ENCODE results near the gene AAR2.

Gene AAR2

GRCh38 chr20:36273414-36274180 is 37.3 kb downstream of the AAR2 start:
- no peak overlapping the region for H3K4me3 ChIP-seq (ENCODE audit: low read depth, low read length)
- TF ChIP-seq CTCF (IDR thresholded peaks at IDR 0.05; ENCODE audit: low read depth, low read length) = peak; percentile 33
- no peak for DNase-seq (ENCODE audit: low read depth, low spot score)
- in situ Hi-C loops (cut with HindIII; ENCODE audit: low sequenced_read_pairs) = no loop called here

- TF ChIP-seq CTCF (IDR thresholded peaks at IDR 0.05; ENCODE audit: low read depth, low read length) = no peak
- in situ Hi-C loops (cut with HindIII; ENCODE audit: low sequenced_read_pairs) = no loop called here
- DNase-seq (ENCODE audit: low read depth, low spot score) = no peak
- H3K4me3 ChIP-seq (ENCODE audit: low read depth, low read length) = no peak overlapping the region
These were observed 38.0 kb downstream of the AAR2 start for GRCh38 chr20:36274181-36274841.

- no peak overlapping the region for H3K4me3 ChIP-seq (ENCODE audit: low read depth, low read length)
- in situ Hi-C loops (cut with HindIII; ENCODE audit: low sequenced_read_pairs) = no loop called here
- no peak for DNase-seq (ENCODE audit: low read depth, low spot score)
- no peak for TF ChIP-seq CTCF (IDR thresholded peaks at IDR 0.05; ENCODE audit: low read depth, low read length)
These were observed 38.7 kb downstream of the AAR2 start for GRCh38 chr20:36275011-36275410.

- H3K4me3 ChIP-seq (ENCODE audit: low read depth, low read length) = no peak overlapping the region
- no peak for TF ChIP-seq CTCF (IDR thresholded peaks at IDR 0.05; ENCODE audit: low read depth, low read length)
- DNase-seq (ENCODE audit: low read depth, low spot score) = no peak
- in situ Hi-C loops (cut with HindIII; ENCODE audit: low sequenced_read_pairs) = no loop called here
These were observed 39.3 kb downstream of the AAR2 start for GRCh38 chr20:36275441-36276189.

- in situ Hi-C loops (cut with HindIII; ENCODE audit: low sequenced_read_pairs) = no loop called here
- H3K4me3 ChIP-seq (ENCODE audit: low read depth, low read length) = no peak overlapping the region
- no peak for TF ChIP-seq CTCF (IDR thresholded peaks at IDR 0.05; ENCODE audit: low read depth, low read length)
- no peak for DNase-seq (ENCODE audit: low read depth, low spot score)
These were observed 41.3 kb downstream of the AAR2 start for GRCh38 chr20:36277546-36277945.

- in situ Hi-C loops (cut with HindIII; ENCODE audit: low sequenced_read_pairs) = no loop called here
- DNase-seq (ENCODE audit: low read depth, low spot score) = no peak
- no peak for TF ChIP-seq CTCF (IDR thresholded peaks at IDR 0.05; ENCODE audit: low read depth, low read length)
- H3K4me3 ChIP-seq (ENCODE audit: low read depth, low read length) = no peak overlapping the region
These were observed 43.1 kb downstream of the AAR2 start for GRCh38 chr20:36279362-36279761.

Measured in astrocyte of the spinal cord (primary cell).